GM12874 (cell line): ENCODE measurements around the gene RBM23.

Experiments
- CTCF ChIP-seq: IDR thresholded peaks from 2 replicates; pipeline ENCODE4 v1.5.1; 2011; ENCODE audit warnings: low read depth, mild to moderate bottlenecking, control low read depth, low read length, moderate library complexity; ENCODE audit not compliant: insufficient read depth

Gene RBM23

DNA sequence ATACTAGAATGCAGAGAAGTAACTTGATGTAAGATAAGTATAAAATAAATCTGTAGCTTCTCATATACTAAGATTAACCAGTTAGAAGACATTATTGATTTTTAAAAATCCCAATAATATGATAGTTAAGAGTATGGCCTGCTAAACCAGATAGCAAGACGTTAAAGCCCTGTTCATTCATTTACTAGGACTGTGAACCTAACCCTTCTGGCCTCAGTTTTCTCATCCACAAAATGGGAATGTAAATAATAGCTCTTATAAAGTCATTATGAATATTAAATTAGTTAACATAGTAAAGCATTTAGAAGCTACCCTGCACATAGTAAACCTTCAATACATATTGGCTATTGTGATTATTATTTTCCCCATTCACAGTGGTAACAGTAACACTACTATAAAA, 16.2 kb upstream of the RBM23 start:
- TF ChIP-seq CTCF, result no peak

GRCh38 chr14:22932146-22932545, 13.2 kb upstream of the RBM23 start:
- TF ChIP-seq CTCF, result no peak

DNA sequence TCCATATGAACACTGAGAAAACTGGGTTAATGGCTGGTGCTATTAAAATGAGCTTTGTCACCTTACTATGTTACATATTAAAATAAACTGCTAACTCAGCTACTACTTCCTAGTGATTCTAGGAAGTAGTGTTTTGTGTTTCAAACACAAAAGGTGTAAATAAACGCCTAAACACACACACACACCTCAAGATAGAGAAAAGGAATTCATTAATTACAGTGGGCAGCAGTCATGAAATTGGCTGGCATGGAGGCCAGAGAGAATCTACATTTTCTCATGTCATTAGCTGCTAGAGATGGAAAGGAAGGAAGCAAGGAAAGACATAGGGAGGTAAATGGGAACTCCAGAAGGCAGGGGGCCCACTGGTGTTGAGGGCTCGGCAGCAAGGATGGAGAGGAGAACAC, 11.0 kb upstream of the RBM23 start:
- TF ChIP-seq CTCF, result no peak

DNA sequence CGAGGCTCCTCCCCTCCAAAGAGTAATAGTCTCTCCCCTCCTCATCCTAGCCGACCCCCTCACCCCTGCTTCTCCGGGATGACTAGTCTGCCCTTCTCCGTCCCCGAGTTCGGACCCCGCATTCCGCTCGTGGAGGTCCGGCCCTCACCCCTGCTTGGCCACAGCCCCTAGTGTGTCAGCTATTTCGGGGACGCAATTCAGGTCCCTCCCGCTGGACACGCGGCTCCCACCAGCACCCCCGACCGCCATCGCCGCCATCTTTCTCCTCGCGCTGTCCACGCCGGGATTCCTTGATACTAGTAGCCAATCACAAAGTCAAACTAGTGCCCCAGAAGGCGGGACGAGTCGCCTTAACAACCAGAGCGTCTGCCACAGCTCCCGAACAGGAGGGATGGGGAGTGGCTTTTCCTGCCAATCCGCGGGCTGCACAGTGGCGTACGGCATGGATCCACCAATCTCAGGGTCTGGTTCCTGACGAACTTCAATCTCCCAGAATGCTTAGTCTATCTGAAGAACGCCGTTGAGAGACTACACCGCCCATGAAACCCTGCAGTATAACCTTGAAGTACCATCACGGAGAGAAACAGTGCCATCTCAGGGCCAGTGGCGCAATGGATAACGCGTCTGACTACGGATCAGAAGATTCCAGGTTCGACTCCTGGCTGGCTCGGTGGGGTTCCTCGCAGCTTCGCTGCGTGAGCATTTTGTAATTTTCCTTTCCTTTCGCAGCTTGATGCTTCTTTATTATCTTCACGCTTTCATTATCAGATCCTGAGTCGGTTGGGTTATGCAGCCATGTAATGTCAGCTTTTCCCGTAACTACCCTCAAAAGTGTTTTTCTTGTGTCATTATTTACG, 10.4 kb upstream of the RBM23 start, which contains the start of gene PRMT5:
PRMT5 (minus strand) TSS at position 273 of the 857 bp plus-strand sequence; CDS start at position 258, 15 bp downstream.
- no peak for TF ChIP-seq CTCF

- TF ChIP-seq CTCF, result no peak
These were observed 9.5 kb upstream of the RBM23 start for GRCh38 chr14:22928237-22929103.

DNA sequence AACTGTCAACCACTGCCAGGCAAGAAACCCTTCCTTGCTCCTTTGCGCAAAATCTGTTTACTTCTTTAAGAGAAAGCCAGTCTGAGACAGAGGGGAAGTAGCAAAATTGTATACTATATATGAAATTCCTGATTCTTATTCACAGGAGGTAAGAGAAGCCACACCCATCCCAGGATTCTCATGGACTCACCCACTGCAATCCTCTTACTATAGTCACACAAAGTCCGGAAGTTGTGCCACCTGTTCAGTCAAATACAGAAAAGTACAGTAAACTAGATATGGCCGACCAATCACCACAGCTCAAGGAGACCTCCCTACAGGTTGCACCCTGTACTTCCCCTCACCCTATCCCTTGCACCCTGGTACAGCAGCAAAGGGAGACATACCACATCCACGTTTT, 7.4 kb upstream of the RBM23 start:
- TF ChIP-seq CTCF, result no peak

GRCh38 chr14:22925513-22925912, 6.6 kb upstream of the RBM23 start:
- no peak for TF ChIP-seq CTCF
